ENCODE measurements around the gene GAD2. TPM values are rescaled to one million over a fixed set of nuclear protein-coding genes. Genes with fewer than 3 reads are reported as not detected.

GAD2 gene
- total and polyA plus RNA-seq, 4 donors: not detected

- Histone ChIP-seq H3K36me3 (ENCODE audit: control insufficient read depth in 4 of 4, insufficient read depth in 4 of 4, low read length in 4 of 4) (no peaks in the 10 kb centered on the region), H3K4me1 (ENCODE audit: control insufficient read depth in 5 of 5, insufficient read depth in 5 of 5, low read length in 5 of 5) (peaks cover 0 to 10% (median 0%) of the 10 kb centered on the region in 5 donors), H3K27me3 (ENCODE audit: control insufficient read depth in 3 of 3, insufficient read depth in 3 of 3, low read length in 2 of 3) (peaks cover 19 to 86% (median 64%) of the 10 kb centered on the region in 3 donors), H3K9ac (ENCODE audit: insufficient read depth in 1 of 2, low read length in 2 of 2) (no peak overlapping the region), H3K9me3 (ENCODE audit: control insufficient read depth in 4 of 4, insufficient read depth in 3 of 4, low read length in 3 of 4) (peaks cover 0 to 8% (median 2%) of the 10 kb centered on the region in 4 donors), H3K27ac (ENCODE audit: low read depth in 1 of 2, low read length in 1 of 2) (no peak overlapping the region), H3K4me3 (no peak overlapping the region)
- TF ChIP-seq CTCF (IDR thresholded peaks at IDR 0.05; ENCODE audit: control extremely low read depth, extremely low read depth): no peak
- no peak for DNase-seq
- ATAC-seq (ENCODE audit: insufficient read depth, low FRiP score): no peak
- WGBS, 2 donors: 6 to 8% methylated on average over 12 of the region's 12 CpGs
Measured at GRCh38 chr10:26212511-26212910, 4.1 kb upstream of the GAD2 start.

- no peak for TF ChIP-seq CTCF (IDR thresholded peaks at IDR 0.05; ENCODE audit: control extremely low read depth, extremely low read depth)
- 20% methylated on average over 11 of the region's 11 CpGs for WGBS, 2 donors
- Histone ChIP-seq H3K36me3 (ENCODE audit: control insufficient read depth in 4 of 4, insufficient read depth in 4 of 4, low read length in 4 of 4) (no peaks in the 10 kb centered on the region), H3K9me3 (ENCODE audit: control insufficient read depth in 4 of 4, insufficient read depth in 3 of 4, low read length in 3 of 4) (peaks cover 0 to 10% (median 1%) of the 10 kb centered on the region in 4 donors), H3K27me3 (ENCODE audit: control insufficient read depth in 3 of 3, insufficient read depth in 3 of 3, low read length in 2 of 3) (peaks cover 27 to 88% (median 67%) of the 10 kb centered on the region in 3 donors), H3K9ac (ENCODE audit: insufficient read depth in 1 of 2, low read length in 2 of 2) (no peak overlapping the region), H3K4me3 (no peak overlapping the region), H3K4me1 (ENCODE audit: control insufficient read depth in 5 of 5, insufficient read depth in 5 of 5, low read length in 5 of 5) (peaks cover 0 to 11% (median 4%) of the 10 kb centered on the region in 5 donors), H3K27ac (ENCODE audit: low read depth in 1 of 2, low read length in 1 of 2) (no peak overlapping the region)
- ATAC-seq (ENCODE audit: insufficient read depth, low FRiP score): no peak
- DNase-seq: no peak
Measured at GRCh38 chr10:26213157-26213800, 3.3 kb upstream of the GAD2 start.

- H3K9ac ChIP-seq (ENCODE audit: insufficient read depth in 1 of 2, low read length in 2 of 2): no peak overlapping the region
- peaks cover 0 to 11% (median 4%) of the 10 kb centered on the region in 5 donors for H3K4me1 ChIP-seq (ENCODE audit: control insufficient read depth in 5 of 5, insufficient read depth in 5 of 5, low read length in 5 of 5)
- peaks cover 0 to 10% (median 0%) of the 10 kb centered on the region in 4 donors for H3K9me3 ChIP-seq (ENCODE audit: control insufficient read depth in 4 of 4, insufficient read depth in 3 of 4, low read length in 3 of 4)
- no peak for TF ChIP-seq CTCF (IDR thresholded peaks at IDR 0.05; ENCODE audit: control extremely low read depth, extremely low read depth)
- peaks cover 27 to 92% (median 74%) of the 10 kb centered on the region in 3 donors for H3K27me3 ChIP-seq (ENCODE audit: control insufficient read depth in 3 of 3, insufficient read depth in 3 of 3, low read length in 2 of 3)
- 2 to 9% methylated on average over 7 of the region's 7 CpGs for WGBS, 2 donors
- H3K36me3 ChIP-seq (ENCODE audit: control insufficient read depth in 4 of 4, insufficient read depth in 4 of 4, low read length in 4 of 4): no peaks in the 10 kb centered on the region
- no peak overlapping the region for H3K27ac ChIP-seq (ENCODE audit: low read depth in 1 of 2, low read length in 1 of 2)
- H3K4me3 ChIP-seq: no peak overlapping the region
- DNase-seq (no peak), ATAC-seq (ENCODE audit: insufficient read depth, low FRiP score) (no peak)
Measured at GRCh38 chr10:26214004-26214403, 2.6 kb upstream of the GAD2 start.

All from lung (tissue), 12 donors.